HEK293 (cell line): Measurements from ENCODE around the gene SULT2B1.

Source experiments
- GLI2 ChIP-seq: fragments of 450-650 bp; formaldehyde crosslinking; IDR thresholded peaks from 2 replicates; pipeline ENCODE4; 2017; ENCODE audit warnings: missing biosample characterization, missing genetic modification characterization, low read depth, borderline replicate concordance
- KLF16 ChIP-seq: fragments of 450-650 bp; formaldehyde crosslinking; IDR thresholded peaks from 2 replicates; pipeline ENCODE4 v1.5.1; 2017; ENCODE audit warnings: missing biosample characterization, missing genetic modification characterization
- KLF7 ChIP-seq: fragments of 450-650 bp; formaldehyde crosslinking; IDR thresholded peaks from 2 replicates; pipeline ENCODE4 v1.5.1; 2016; ENCODE audit warnings: missing biosample characterization, missing genetic modification characterization, borderline replicate concordance
- OSR2 ChIP-seq: fragments of 450-650 bp; formaldehyde crosslinking; IDR thresholded peaks from 2 replicates; pipeline ENCODE4 v1.5.1; 2016; ENCODE audit warnings: missing biosample characterization, missing genetic modification characterization
- PRDM4 ChIP-seq: fragments of 450-650 bp; formaldehyde crosslinking; IDR thresholded peaks from 2 replicates; pipeline ENCODE4 v1.5.1; 2017; ENCODE audit warnings: missing biosample characterization, missing genetic modification characterization
- ZBTB48 ChIP-seq: fragments of 450-650 bp; formaldehyde crosslinking; IDR thresholded peaks from 2 replicates; pipeline ENCODE4 v1.5.1; 2016; ENCODE audit warnings: missing biosample characterization, missing genetic modification characterization
- ZBTB7A ChIP-seq: fragments of 450-650 bp; formaldehyde crosslinking; IDR thresholded peaks from 2 replicates; pipeline ENCODE4 v1.5.1; 2016; ENCODE audit warnings: low read depth, missing biosample characterization, missing genetic modification characterization
- ZEB2 ChIP-seq: fragments of 450-650 bp; formaldehyde crosslinking; IDR thresholded peaks from 2 replicates; pipeline ENCODE4 v1.5.1; 2016; ENCODE audit warnings: missing biosample characterization, missing genetic modification characterization
- ZFP37 ChIP-seq: fragments of 450-650 bp; formaldehyde crosslinking; IDR thresholded peaks from 2 replicates; pipeline ENCODE4 v1.5.1; 2016; ENCODE audit warnings: missing biosample characterization, missing genetic modification characterization
- ZNF133 ChIP-seq: fragments of 450-650 bp; formaldehyde crosslinking; IDR thresholded peaks from 2 replicates; pipeline ENCODE4 v1.5.1; 2016; ENCODE audit warnings: missing biosample characterization, missing genetic modification characterization
- ZNF174 ChIP-seq: fragments of 450-650 bp; formaldehyde crosslinking; IDR thresholded peaks from 2 replicates; pipeline ENCODE4 v1.5.0; 2017; ENCODE audit warnings: missing biosample characterization, mild to moderate bottlenecking, missing genetic modification characterization
- ZNF24 ChIP-seq: fragments of 450-650 bp; formaldehyde crosslinking; IDR thresholded peaks from 2 replicates; pipeline ENCODE4 v1.5.1; 2016; ENCODE audit warnings: missing biosample characterization, missing genetic modification characterization
- ZNF266 ChIP-seq: fragments of 450-650 bp; formaldehyde crosslinking; IDR thresholded peaks from 2 replicates; pipeline ENCODE4 v1.5.1; 2016; ENCODE audit warnings: missing biosample characterization, missing genetic modification characterization, low read depth
- ZNF274 ChIP-seq, 2 experiments: fragments of 200-500 bp in 1 of 2; fragments of 450-650 bp in 1 of 2; sonication (Bioruptor generic) in 1 of 2; formaldehyde crosslinking in 1 of 2; IDR thresholded peaks; 2 replicates each; pipeline versions ENCODE4 v1.5.1 to v1.6.1; 2014 to 2016; ENCODE audit warnings: borderline replicate concordance in 1 of 2, inconsistent platforms in 1 of 2, low read length in 1 of 2, missing biosample characterization in 1 of 2, missing genetic modification characterization in 1 of 2
- ZNF324 ChIP-seq: fragments of 450-650 bp; formaldehyde crosslinking; IDR thresholded peaks from 2 replicates; pipeline ENCODE4 v1.5.1; 2016; ENCODE audit warnings: missing biosample characterization, missing genetic modification characterization
- ZNF366 ChIP-seq: fragments of 450-650 bp; formaldehyde crosslinking; conservative IDR thresholded peaks from 2 replicates; pipeline ENCODE4 v1.5.1; 2016; ENCODE audit warnings: missing biosample characterization, missing genetic modification characterization
- ZNF404 ChIP-seq: fragments of 450-650 bp; formaldehyde crosslinking; IDR thresholded peaks from 2 replicates; pipeline ENCODE4 v1.5.1; 2017; ENCODE audit warnings: missing biosample characterization, missing genetic modification characterization
- ZNF449 ChIP-seq: fragments of 450-650 bp; formaldehyde crosslinking; IDR thresholded peaks from 2 replicates; pipeline ENCODE4 v1.5.1; 2017; ENCODE audit warnings: missing biosample characterization, mild to moderate bottlenecking, missing genetic modification characterization, moderate library complexity
- ZNF639 ChIP-seq: fragments of 450-650 bp; formaldehyde crosslinking; IDR thresholded peaks from 2 replicates; pipeline ENCODE4 v1.5.1; 2016; ENCODE audit warnings: missing biosample characterization, missing genetic modification characterization
- ZNF654 ChIP-seq: fragments of 450-650 bp; formaldehyde crosslinking; IDR thresholded peaks from 2 replicates; pipeline ENCODE4 v1.5.1; 2016; ENCODE audit warnings: low read depth, missing biosample characterization, missing genetic modification characterization
- ZNF664 ChIP-seq: fragments of 450-650 bp; formaldehyde crosslinking; IDR thresholded peaks from 2 replicates; pipeline ENCODE4 v1.5.1; 2016; ENCODE audit warnings: missing biosample characterization, missing genetic modification characterization
- ZNF707 ChIP-seq: fragments of 450-650 bp; formaldehyde crosslinking; IDR thresholded peaks from 2 replicates; pipeline ENCODE4 v1.5.1; 2016; ENCODE audit warnings: missing biosample characterization, missing genetic modification characterization
- ZNF747 ChIP-seq: fragments of 450-650 bp; formaldehyde crosslinking; IDR thresholded peaks from 2 replicates; pipeline ENCODE4 v1.5.1; 2016; ENCODE audit warnings: missing biosample characterization, missing genetic modification characterization
- ZNF785 ChIP-seq: fragments of 450-650 bp; formaldehyde crosslinking; IDR thresholded peaks from 2 replicates; pipeline ENCODE4 v1.5.1; 2016; ENCODE audit warnings: missing biosample characterization, missing genetic modification characterization
- ZNF791 ChIP-seq: fragments of 450-650 bp; formaldehyde crosslinking; IDR thresholded peaks from 2 replicates; pipeline ENCODE4 v1.5.1; 2016; ENCODE audit warnings: missing biosample characterization, missing genetic modification characterization
- TF ChIP-seq, protein P1 (sequence below): fragments of 450-650 bp; formaldehyde crosslinking; IDR thresholded peaks from 2 replicates; pipeline ENCODE4 v1.5.1; 2016; ENCODE audit warnings: missing biosample characterization, missing genetic modification characterization
- TF ChIP-seq, protein P2 (sequence below): fragments of 450-650 bp; formaldehyde crosslinking; IDR thresholded peaks from 2 replicates; pipeline ENCODE4 v1.5.1; 2016; ENCODE audit warnings: missing biosample characterization, missing genetic modification characterization
- TF ChIP-seq, protein P3 (sequence below): fragments of 450-650 bp; formaldehyde crosslinking; IDR thresholded peaks from 2 replicates; pipeline ENCODE4 v1.5.1; 2016; ENCODE audit warnings: missing biosample characterization, missing genetic modification characterization, low read depth

SULT2B1 gene

DNA sequence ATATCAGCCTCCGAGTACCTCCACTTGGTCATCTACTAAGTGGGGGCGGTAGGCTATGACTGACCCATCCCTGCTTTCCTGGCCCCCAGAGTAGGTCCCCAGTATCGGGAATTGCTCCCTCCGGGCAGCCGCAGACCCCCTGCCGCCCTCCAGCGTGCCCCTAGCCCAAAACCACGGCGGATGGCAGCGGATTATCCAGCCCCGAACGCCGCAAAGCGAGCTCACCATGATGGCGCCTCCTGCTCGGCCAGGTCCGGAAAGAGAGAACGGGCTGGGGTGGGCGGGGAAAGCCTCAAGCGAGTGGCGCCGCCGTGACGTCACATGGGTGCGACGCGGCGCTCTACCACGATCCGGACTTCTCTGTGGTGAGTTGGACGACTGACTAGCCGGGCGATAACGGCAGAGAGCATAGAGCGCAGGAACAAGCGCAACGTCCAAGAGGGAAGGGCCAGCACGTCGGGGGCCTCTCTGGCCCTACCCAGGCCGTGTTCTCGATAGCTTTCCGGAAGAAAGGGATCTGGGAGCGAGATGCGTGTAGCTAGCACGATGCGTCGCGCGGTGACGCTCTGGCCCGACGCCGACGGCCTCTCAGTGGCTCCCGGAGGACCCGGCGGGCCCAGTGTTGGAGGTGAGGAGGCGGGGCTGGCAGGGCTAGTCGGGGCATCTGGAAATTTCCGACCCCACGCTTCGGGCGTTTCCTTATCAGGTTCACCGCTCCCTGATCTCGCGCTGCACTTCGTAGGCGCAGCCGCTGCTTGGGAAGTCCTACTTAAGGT, 67.1 kb downstream of the SULT2B1 start, which contains the start of the genes RPL18 and SPHK2 (continued):
- TF ChIP-seq ZNF654 = no peak
- TF ChIP-seq GLI2 (tag by site-specific recombination) = no peak
- TF ChIP-seq ZNF664 (tag by site-specific recombination) = no peak
- TF ChIP-seq, protein P1, sequence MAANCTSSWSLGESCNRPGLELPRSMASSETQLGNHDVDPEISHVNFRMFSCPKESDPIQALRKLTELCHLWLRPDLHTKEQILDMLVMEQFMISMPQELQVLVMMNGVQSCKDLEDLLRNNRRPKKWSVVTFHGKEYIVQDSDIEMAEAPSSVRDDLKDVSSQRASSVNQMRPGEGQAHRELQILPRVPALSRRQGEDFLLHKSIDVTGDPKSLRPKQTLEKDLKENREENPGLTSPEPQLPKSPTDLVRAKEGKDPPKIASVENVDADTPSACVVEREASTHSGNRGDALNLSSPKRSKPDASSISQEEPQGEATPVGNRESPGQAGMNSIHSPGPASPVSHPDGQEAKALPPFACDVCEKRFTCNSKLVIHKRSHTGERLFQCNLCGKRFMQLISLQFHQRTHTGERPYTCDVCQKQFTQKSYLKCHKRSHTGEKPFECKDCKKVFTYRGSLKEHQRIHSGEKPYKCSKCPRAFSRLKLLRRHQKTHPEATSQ (tag by site-specific recombination) = no peak
- no peak for TF ChIP-seq ZNF791 (tag by site-specific recombination)
- no peak for TF ChIP-seq ZNF707 (tag by site-specific recombination)
- no peak for TF ChIP-seq OSR2
- TF ChIP-seq ZNF639 (tag by site-specific recombination) = peak; percentile 98
- peak; percentile 98 for TF ChIP-seq KLF16 (tag by site-specific recombination)
- TF ChIP-seq, protein P2, sequence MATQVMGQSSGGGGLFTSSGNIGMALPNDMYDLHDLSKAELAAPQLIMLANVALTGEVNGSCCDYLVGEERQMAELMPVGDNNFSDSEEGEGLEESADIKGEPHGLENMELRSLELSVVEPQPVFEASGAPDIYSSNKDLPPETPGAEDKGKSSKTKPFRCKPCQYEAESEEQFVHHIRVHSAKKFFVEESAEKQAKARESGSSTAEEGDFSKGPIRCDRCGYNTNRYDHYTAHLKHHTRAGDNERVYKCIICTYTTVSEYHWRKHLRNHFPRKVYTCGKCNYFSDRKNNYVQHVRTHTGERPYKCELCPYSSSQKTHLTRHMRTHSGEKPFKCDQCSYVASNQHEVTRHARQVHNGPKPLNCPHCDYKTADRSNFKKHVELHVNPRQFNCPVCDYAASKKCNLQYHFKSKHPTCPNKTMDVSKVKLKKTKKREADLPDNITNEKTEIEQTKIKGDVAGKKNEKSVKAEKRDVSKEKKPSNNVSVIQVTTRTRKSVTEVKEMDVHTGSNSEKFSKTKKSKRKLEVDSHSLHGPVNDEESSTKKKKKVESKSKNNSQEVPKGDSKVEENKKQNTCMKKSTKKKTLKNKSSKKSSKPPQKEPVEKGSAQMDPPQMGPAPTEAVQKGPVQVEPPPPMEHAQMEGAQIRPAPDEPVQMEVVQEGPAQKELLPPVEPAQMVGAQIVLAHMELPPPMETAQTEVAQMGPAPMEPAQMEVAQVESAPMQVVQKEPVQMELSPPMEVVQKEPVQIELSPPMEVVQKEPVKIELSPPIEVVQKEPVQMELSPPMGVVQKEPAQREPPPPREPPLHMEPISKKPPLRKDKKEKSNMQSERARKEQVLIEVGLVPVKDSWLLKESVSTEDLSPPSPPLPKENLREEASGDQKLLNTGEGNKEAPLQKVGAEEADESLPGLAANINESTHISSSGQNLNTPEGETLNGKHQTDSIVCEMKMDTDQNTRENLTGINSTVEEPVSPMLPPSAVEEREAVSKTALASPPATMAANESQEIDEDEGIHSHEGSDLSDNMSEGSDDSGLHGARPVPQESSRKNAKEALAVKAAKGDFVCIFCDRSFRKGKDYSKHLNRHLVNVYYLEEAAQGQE = no peak
- TF ChIP-seq, protein P3, sequence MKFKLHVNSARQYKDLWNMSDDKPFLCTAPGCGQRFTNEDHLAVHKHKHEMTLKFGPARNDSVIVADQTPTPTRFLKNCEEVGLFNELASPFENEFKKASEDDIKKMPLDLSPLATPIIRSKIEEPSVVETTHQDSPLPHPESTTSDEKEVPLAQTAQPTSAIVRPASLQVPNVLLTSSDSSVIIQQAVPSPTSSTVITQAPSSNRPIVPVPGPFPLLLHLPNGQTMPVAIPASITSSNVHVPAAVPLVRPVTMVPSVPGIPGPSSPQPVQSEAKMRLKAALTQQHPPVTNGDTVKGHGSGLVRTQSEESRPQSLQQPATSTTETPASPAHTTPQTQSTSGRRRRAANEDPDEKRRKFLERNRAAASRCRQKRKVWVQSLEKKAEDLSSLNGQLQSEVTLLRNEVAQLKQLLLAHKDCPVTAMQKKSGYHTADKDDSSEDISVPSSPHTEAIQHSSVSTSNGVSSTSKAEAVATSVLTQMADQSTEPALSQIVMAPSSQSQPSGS = peak; percentile 94
- TF ChIP-seq ZNF274 (IDR thresholded peaks at IDR 0.05; ENCODE audit: low read length) = no peak
- TF ChIP-seq ZNF274 (tag by site-specific recombination; IDR thresholded peaks at IDR 0.05; ENCODE audit: borderline replicate concordance) = no peak
- no peak for TF ChIP-seq ZNF404 (tag by site-specific recombination)
- TF ChIP-seq PRDM4 (tag by site-specific recombination) = peak; percentile 57; the same call in 1 of the 2 replicates
- TF ChIP-seq ZNF366 = peak; percentile 89
- TF ChIP-seq ZNF266 (tag by site-specific recombination) = no peak
- peak; percentile 87 for TF ChIP-seq ZNF324 (tag by site-specific recombination)
- TF ChIP-seq ZFP37 (tag by site-specific recombination) = peak; percentile 83; the same call in 1 of the 2 replicates
- peak; percentile 93 for TF ChIP-seq ZEB2
- no peak for TF ChIP-seq ZNF747 (tag by site-specific recombination)
- peak; percentile 82; the same call in 1 of the 2 replicates for TF ChIP-seq KLF7 (tag by site-specific recombination)
- no peak for TF ChIP-seq ZNF133 (tag by site-specific recombination)
- TF ChIP-seq ZBTB7A = peak; percentile 42; the same call in 1 of the 2 replicates
- peak; percentile 95; the same call in 1 of the 2 replicates for TF ChIP-seq ZNF24 (tag by site-specific recombination)
- TF ChIP-seq ZNF174 = no peak
- TF ChIP-seq ZNF449 (tag by site-specific recombination) = no peak
- TF ChIP-seq ZBTB48 (tag by site-specific recombination) = peak; percentile 99
- peak; percentile 76; the same call in 1 of the 2 replicates for TF ChIP-seq ZNF785
